HEK293 (cell line): Measurements from ENCODE around the gene DHRS7C.

Source experiments
- CTCF ChIA-PET: fragments of 350-600 bp; formaldehyde crosslinking; extraction: SDS; loops from one replicate; lab custom pipeline; 2021; ENCODE audit warnings: antibody characterized with exemption; lab: Yijun Ruan, JAX
- POLR2A ChIA-PET: fragments of 300-600 bp; formaldehyde crosslinking; extraction: SDS; loops from one replicate; lab custom pipeline; 2020; ENCODE audit warnings: antibody characterized with exemption, inconsistent platforms; lab: Yijun Ruan, JAX
- H3K27ac ChIP-seq: fragments of 200-500 bp; sonication (Bioruptor generic); 2 replicates; pipeline ENCODE4 v1.5.1; 2014; ENCODE audit warnings: low read depth, low read length, control low read depth, inconsistent platforms; ENCODE audit errors: extremely low read depth
- H3K36me3 ChIP-seq, 2 experiments: fragments of 200-500 bp in 1 of 2; sonication (Bioruptor generic) in 1 of 2; 1 replicate in 1 of 2; 2 replicates in 1 of 2; pipeline ENCODE4 v1.5.1; 2014 to 2017; ENCODE audit warnings: inconsistent platforms in 2 of 2, low read length in 2 of 2; ENCODE audit not compliant: control insufficient read depth in 2 of 2, insufficient read depth in 1 of 2
- H3K4me1 ChIP-seq: fragments of 200-500 bp; sonication (Bioruptor generic); 2 replicates; pipeline ENCODE4 v1.5.1; 2014; ENCODE audit warnings: mild to moderate bottlenecking, low read length, inconsistent platforms; ENCODE audit not compliant: control insufficient read depth, insufficient read depth
- H3K4me3 ChIP-seq: 2 replicates; pipeline ENCODE4 v1.5.1; 2011; ENCODE audit warnings: low read depth, mild to moderate bottlenecking, control low read depth, low read length, moderate library complexity
- H3K9me3 ChIP-seq: fragments of 200-500 bp; sonication (Bioruptor generic); 2 replicates; pipeline ENCODE4 v1.5.1; 2014; ENCODE audit warnings: low read depth, low read length, inconsistent platforms; ENCODE audit not compliant: control insufficient read depth, insufficient read depth
- GLIS1 ChIP-seq: fragments of 450-650 bp; formaldehyde crosslinking; IDR thresholded peaks from 2 replicates; pipeline ENCODE4 v1.5.1; 2016; ENCODE audit warnings: missing biosample characterization, missing genetic modification characterization
- HOXC10 ChIP-seq: sonication (generic); formaldehyde crosslinking; IDR thresholded peaks from 2 replicates; pipeline ENCODE4 v1.8.1; 2023; ENCODE audit warnings: mild to moderate bottlenecking, missing genetic modification reagents
- PRDM1 ChIP-seq: fragments of 450-650 bp; formaldehyde crosslinking; IDR thresholded peaks from 2 replicates; pipeline ENCODE4; 2016; ENCODE audit warnings: missing biosample characterization, missing genetic modification characterization
- YY1 ChIP-seq: fragments of 450-650 bp; formaldehyde crosslinking; IDR thresholded peaks from 2 replicates; pipeline ENCODE4 v1.5.1; 2018; ENCODE audit warnings: missing biosample characterization, missing genetic modification characterization
- ZFP3 ChIP-seq: fragments of 450-650 bp; formaldehyde crosslinking; IDR thresholded peaks from 2 replicates; pipeline ENCODE4 v1.5.1; 2016; ENCODE audit warnings: low read depth, missing biosample characterization, missing genetic modification characterization
- ZNF140 ChIP-seq: fragments of 450-650 bp; formaldehyde crosslinking; IDR thresholded peaks from 2 replicates; pipeline ENCODE4 v1.5.1; 2016; ENCODE audit warnings: missing biosample characterization, missing genetic modification characterization
- ZNF155 ChIP-seq: fragments of 450-650 bp; formaldehyde crosslinking; IDR thresholded peaks from 2 replicates; pipeline ENCODE4 v1.5.1; 2016; ENCODE audit warnings: missing biosample characterization, missing genetic modification characterization
- ZNF16 ChIP-seq: fragments of 450-650 bp; formaldehyde crosslinking; IDR thresholded peaks from 2 replicates; pipeline ENCODE4 v1.5.1; 2016; ENCODE audit warnings: low read depth, missing biosample characterization, missing genetic modification characterization
- ZNF239 ChIP-seq: fragments of 450-650 bp; formaldehyde crosslinking; IDR thresholded peaks from 2 replicates; pipeline ENCODE4 v1.5.1; 2016; ENCODE audit warnings: missing biosample characterization, missing genetic modification characterization
- ZNF585B ChIP-seq: fragments of 450-650 bp; formaldehyde crosslinking; IDR thresholded peaks from 2 replicates; pipeline ENCODE4 v1.5.1; 2016; ENCODE audit warnings: missing biosample characterization, missing genetic modification characterization
- ZNF596 ChIP-seq: fragments of 450-650 bp; IDR thresholded peaks from 2 replicates; pipeline ENCODE4 v1.5.0; 2018; ENCODE audit warnings: missing biosample characterization, mild to moderate bottlenecking, missing genetic modification characterization, moderate library complexity
- ZNF654 ChIP-seq: fragments of 450-650 bp; formaldehyde crosslinking; IDR thresholded peaks from 2 replicates; pipeline ENCODE4 v1.5.1; 2016; ENCODE audit warnings: low read depth, missing biosample characterization, missing genetic modification characterization
- ZNF785 ChIP-seq: fragments of 450-650 bp; formaldehyde crosslinking; IDR thresholded peaks from 2 replicates; pipeline ENCODE4 v1.5.1; 2016; ENCODE audit warnings: missing biosample characterization, missing genetic modification characterization
- ZSCAN30 ChIP-seq: fragments of 450-650 bp; IDR thresholded peaks from 2 replicates; pipeline ENCODE4 v1.5.1; 2018; ENCODE audit warnings: missing biosample characterization, mild to moderate bottlenecking, missing genetic modification characterization, moderate library complexity
- TF ChIP-seq, protein P1 (sequence below): fragments of 450-650 bp; formaldehyde crosslinking; IDR thresholded peaks from 2 replicates; pipeline ENCODE4 v1.5.1; 2017; ENCODE audit warnings: missing biosample characterization, missing genetic modification characterization
- TF ChIP-seq, protein P2 (sequence below): fragments of 450-650 bp; formaldehyde crosslinking; IDR thresholded peaks from 2 replicates; pipeline ENCODE4 v1.5.1; 2016; ENCODE audit warnings: missing biosample characterization, missing genetic modification characterization
- TF ChIP-seq, protein P3 (sequence below): fragments of 450-650 bp; formaldehyde crosslinking; IDR thresholded peaks from 2 replicates; pipeline ENCODE4 v1.5.1; 2016; ENCODE audit warnings: missing biosample characterization, missing genetic modification characterization
- TF ChIP-seq, protein P4 (sequence below): fragments of 450-650 bp; formaldehyde crosslinking; IDR thresholded peaks from 2 replicates; pipeline ENCODE4 v1.5.1; 2016; ENCODE audit warnings: missing biosample characterization, missing genetic modification characterization, borderline replicate concordance

Gene DHRS7C

DNA sequence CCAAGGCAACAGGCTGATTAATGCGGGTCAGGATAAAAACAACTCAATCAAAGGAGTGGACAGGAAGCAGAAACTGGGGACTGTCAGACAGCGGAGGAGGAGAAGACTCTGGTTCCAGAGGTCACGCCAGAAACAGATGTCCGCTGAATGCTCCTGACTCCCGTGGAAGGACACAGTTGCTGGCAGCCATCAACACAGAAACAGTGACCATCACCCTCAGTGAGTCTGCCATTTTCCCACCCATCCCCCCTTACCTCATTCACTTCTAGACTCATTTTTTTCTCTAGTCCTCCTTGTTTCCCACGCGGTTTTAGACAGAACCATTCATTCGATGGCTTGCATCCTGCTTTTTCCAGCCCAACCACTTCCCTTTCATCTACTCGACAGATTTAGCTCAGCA, 40.9 kb downstream of the DHRS7C start:
- no peaks in the 10 kb centered on the region for H3K4me1 ChIP-seq
- ChIA-PET CTCF (interaction anchor here (1.0 to 3.2 kb wide), 5 partner anchors 17 to 173 kb away, joined by 3 to 10 read pairs (median 7); no protein-coding TSS in a partner anchor), POLR2A (no interaction called here)
- no peak for TF ChIP-seq ZSCAN30 (tag by site-specific recombination)
- TF ChIP-seq ZNF785 (tag by site-specific recombination), result no peak
- TF ChIP-seq, protein P1, sequence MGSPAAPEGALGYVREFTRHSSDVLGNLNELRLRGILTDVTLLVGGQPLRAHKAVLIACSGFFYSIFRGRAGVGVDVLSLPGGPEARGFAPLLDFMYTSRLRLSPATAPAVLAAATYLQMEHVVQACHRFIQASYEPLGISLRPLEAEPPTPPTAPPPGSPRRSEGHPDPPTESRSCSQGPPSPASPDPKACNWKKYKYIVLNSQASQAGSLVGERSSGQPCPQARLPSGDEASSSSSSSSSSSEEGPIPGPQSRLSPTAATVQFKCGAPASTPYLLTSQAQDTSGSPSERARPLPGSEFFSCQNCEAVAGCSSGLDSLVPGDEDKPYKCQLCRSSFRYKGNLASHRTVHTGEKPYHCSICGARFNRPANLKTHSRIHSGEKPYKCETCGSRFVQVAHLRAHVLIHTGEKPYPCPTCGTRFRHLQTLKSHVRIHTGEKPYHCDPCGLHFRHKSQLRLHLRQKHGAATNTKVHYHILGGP (tag by site-specific recombination), result no peak
- no peak for TF ChIP-seq GLIS1 (tag by site-specific recombination)
- TF ChIP-seq, protein P2, sequence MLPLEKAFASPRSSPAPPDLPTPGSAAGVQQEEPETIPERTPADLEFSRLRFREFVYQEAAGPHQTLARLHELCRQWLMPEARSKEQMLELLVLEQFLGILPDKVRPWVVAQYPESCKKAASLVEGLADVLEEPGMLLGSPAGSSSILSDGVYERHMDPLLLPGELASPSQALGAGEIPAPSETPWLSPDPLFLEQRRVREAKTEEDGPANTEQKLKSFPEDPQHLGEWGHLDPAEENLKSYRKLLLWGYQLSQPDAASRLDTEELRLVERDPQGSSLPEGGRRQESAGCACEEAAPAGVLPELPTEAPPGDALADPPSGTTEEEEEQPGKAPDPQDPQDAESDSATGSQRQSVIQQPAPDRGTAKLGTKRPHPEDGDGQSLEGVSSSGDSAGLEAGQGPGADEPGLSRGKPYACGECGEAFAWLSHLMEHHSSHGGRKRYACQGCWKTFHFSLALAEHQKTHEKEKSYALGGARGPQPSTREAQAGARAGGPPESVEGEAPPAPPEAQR (tag by site-specific recombination), result no peak
- TF ChIP-seq YY1 (tag by site-specific recombination), result no peak
- TF ChIP-seq HOXC10 (CRISPR knock-in tag), result no peak
- no peak for TF ChIP-seq ZFP3 (tag by site-specific recombination)
- no peaks in the 10 kb centered on the region for H3K36me3 ChIP-seq
- no peak overlapping the region for H3K27ac ChIP-seq
- H3K9me3 ChIP-seq, result no peaks in the 10 kb centered on the region
- no peak overlapping the region for H3K4me3 ChIP-seq

DNA sequence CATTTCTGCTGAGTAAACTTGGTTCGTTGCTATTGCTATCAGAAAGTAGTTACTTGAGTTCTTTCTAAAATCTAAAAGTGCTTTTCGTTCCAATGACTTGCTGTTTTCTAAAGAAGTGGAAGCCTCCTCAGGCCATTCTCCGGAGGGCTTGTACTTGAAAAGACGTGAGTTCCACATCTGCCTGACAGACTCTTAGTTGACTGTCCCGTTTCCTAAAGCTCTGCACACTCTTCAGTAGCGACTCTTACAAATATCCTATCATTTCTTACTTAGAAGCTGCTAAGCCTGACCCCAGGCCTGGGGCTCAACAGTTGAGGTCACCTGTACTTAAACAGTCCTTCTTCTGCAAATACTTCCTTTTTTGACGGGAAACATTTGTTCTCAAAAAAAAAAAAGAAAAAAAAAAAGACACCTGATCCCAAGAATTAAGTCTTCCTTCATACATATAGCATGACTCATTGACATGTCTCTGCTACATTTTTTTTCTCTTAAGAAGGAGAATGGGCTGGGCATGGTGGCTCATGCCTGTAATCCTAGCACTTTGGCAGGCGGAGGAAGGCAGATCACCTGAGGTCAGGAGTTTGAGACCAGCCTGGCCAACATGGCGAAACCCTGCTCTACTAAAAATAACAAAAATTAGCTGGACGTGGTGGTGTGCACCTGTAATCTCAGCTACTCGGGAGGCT, 61.5 kb downstream of the DHRS7C start:
- CTCF ChIA-PET, result interaction anchor here (0.6 to 4.8 kb wide), 9 partner anchors 15 to 940 kb away, joined by 3 to 29 read pairs (median 3); no protein-coding TSS in a partner anchor
- POLR2A ChIA-PET, result no interaction called here

DNA sequence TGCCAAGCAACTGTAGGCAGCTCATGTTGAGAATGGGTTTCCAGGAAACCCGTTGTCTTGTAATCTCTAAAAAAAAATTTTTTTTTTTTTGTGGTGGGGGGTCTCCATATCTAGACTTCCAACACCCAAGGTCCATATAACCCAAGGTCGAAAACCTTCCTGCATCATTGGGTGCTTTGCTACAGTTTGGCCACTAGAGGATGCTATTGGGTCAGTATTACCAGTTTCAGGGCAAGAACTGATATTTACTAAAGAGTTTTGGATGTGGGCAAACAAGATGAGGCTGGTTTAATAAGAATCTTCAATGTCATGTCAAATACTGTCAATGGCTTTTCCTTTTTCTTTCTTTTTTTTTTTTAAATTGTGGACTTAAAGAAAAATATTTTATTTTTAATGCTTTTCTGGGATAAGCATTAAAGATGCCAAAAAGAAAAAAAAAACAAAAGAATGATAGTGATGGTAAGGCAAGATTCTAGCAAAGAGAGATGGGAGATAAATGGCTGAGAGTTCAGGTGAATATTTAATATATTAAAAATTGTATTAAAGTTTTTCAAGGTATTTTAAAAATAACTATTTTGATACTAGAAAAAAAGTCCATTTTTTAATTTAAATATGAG, 62.2 kb downstream of the DHRS7C start:
- H3K36me3 ChIP-seq, result peaks cover 0 to 9% of the 10 kb centered on the region in 2 experiments; a peak in 1 of 3 replicates
- H3K4me3 ChIP-seq, result no peak overlapping the region
- POLR2A ChIA-PET, result no interaction called here
- no peak overlapping the region for H3K27ac ChIP-seq
- no peaks in the 10 kb centered on the region for H3K4me1 ChIP-seq
- CTCF ChIA-PET, result interaction anchor here (0.6 to 4.8 kb wide), 45 partner anchors 10 to 940 kb away, joined by 3 to 30 read pairs (median 4); partner anchors contain the start of gene CFAP52
- H3K9me3 ChIP-seq, result no peaks in the 10 kb centered on the region
- TF ChIP-seq ZNF654 (tag by site-specific recombination) (peak; percentile 97), ZNF239 (tag by site-specific recombination) (no peak), ZNF155 (tag by site-specific recombination) (no peak), ZNF585B (tag by site-specific recombination) (no peak), ZNF140 (no peak), PRDM1 (no peak), ZNF596 (tag by site-specific recombination) (no peak)
- TF ChIP-seq, protein P3, sequence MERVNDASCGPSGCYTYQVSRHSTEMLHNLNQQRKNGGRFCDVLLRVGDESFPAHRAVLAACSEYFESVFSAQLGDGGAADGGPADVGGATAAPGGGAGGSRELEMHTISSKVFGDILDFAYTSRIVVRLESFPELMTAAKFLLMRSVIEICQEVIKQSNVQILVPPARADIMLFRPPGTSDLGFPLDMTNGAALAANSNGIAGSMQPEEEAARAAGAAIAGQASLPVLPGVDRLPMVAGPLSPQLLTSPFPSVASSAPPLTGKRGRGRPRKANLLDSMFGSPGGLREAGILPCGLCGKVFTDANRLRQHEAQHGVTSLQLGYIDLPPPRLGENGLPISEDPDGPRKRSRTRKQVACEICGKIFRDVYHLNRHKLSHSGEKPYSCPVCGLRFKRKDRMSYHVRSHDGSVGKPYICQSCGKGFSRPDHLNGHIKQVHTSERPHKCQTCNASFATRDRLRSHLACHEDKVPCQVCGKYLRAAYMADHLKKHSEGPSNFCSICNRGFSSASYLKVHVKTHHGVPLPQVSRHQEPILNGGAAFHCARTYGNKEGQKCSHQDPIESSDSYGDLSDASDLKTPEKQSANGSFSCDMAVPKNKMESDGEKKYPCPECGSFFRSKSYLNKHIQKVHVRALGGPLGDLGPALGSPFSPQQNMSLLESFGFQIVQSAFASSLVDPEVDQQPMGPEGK, result no peak
- TF ChIP-seq, protein P4, sequence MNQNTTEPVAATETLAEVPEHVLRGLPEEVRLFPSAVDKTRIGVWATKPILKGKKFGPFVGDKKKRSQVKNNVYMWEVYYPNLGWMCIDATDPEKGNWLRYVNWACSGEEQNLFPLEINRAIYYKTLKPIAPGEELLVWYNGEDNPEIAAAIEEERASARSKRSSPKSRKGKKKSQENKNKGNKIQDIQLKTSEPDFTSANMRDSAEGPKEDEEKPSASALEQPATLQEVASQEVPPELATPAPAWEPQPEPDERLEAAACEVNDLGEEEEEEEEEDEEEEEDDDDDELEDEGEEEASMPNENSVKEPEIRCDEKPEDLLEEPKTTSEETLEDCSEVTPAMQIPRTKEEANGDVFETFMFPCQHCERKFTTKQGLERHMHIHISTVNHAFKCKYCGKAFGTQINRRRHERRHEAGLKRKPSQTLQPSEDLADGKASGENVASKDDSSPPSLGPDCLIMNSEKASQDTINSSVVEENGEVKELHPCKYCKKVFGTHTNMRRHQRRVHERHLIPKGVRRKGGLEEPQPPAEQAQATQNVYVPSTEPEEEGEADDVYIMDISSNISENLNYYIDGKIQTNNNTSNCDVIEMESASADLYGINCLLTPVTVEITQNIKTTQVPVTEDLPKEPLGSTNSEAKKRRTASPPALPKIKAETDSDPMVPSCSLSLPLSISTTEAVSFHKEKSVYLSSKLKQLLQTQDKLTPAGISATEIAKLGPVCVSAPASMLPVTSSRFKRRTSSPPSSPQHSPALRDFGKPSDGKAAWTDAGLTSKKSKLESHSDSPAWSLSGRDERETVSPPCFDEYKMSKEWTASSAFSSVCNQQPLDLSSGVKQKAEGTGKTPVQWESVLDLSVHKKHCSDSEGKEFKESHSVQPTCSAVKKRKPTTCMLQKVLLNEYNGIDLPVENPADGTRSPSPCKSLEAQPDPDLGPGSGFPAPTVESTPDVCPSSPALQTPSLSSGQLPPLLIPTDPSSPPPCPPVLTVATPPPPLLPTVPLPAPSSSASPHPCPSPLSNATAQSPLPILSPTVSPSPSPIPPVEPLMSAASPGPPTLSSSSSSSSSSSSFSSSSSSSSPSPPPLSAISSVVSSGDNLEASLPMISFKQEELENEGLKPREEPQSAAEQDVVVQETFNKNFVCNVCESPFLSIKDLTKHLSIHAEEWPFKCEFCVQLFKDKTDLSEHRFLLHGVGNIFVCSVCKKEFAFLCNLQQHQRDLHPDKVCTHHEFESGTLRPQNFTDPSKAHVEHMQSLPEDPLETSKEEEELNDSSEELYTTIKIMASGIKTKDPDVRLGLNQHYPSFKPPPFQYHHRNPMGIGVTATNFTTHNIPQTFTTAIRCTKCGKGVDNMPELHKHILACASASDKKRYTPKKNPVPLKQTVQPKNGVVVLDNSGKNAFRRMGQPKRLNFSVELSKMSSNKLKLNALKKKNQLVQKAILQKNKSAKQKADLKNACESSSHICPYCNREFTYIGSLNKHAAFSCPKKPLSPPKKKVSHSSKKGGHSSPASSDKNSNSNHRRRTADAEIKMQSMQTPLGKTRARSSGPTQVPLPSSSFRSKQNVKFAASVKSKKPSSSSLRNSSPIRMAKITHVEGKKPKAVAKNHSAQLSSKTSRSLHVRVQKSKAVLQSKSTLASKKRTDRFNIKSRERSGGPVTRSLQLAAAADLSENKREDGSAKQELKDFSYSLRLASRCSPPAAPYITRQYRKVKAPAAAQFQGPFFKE, result no peak

More for the DNA sequence above, 61.5 kb downstream of the DHRS7C start:
- no peak for TF ChIP-seq ZNF16 (tag by site-specific recombination)
- no peak overlapping the region for H3K27ac ChIP-seq
- peaks cover 0 to 9% of the 10 kb centered on the region in 2 experiments; a peak in 1 of 3 replicates for H3K36me3 ChIP-seq
- no peaks in the 10 kb centered on the region for H3K9me3 ChIP-seq
- H3K4me1 ChIP-seq, result no peaks in the 10 kb centered on the region
- H3K4me3 ChIP-seq, result no peak overlapping the region
